Measurements from ENCODE around the gene DNASE2. TPM values are rescaled to one million over a fixed set of nuclear protein-coding genes. Genes with fewer than 3 reads are reported as not detected.

DNASE2 gene
- total RNA-seq, 1 experiment from 2014 or later: 23.8 TPM

- no peak overlapping the region for H3K14ac ChIP-seq (ENCODE audit: insufficient read depth, low read length)
- no peak overlapping the region for H4K5ac ChIP-seq (ENCODE audit: insufficient read length, low read depth, low read length)
- no peaks in the 10 kb centered on the region for H3K27me3 ChIP-seq (ENCODE audit: insufficient read depth, low read length)
- no peak overlapping the region for H2BK120ac ChIP-seq (ENCODE audit: low read depth, low read length, poor library complexity, severe bottlenecking)
- no peaks in the 10 kb centered on the region for H4K20me1 ChIP-seq (ENCODE audit: control insufficient read depth, insufficient read depth, insufficient read length)
- no peak for TF ChIP-seq CTCF (conservative IDR thresholded peaks at IDR 0.05)
- H3K79me2 ChIP-seq (ENCODE audit: insufficient read depth, low read length): no peaks in the 10 kb centered on the region; the same call in 1 of the 2 replicates
- no peak for DNase-seq
- no peak overlapping the region for H4K8ac ChIP-seq (replicated peaks; ENCODE audit: insufficient read length, low read depth, low read length)
- H3K56ac ChIP-seq (ENCODE audit: insufficient read length, low read depth, low read length): no peak overlapping the region
- WGBS (ENCODE audit: extremely low coverage, insufficient read length, low lambda C conversion rate): no CpG with 5 or more reads among the region's 5 CpGs
- H3K4me1 ChIP-seq (ENCODE audit: insufficient read depth, low read length): no peaks in the 10 kb centered on the region
- no peak overlapping the region for H3K4me2 ChIP-seq (ENCODE audit: insufficient read depth, insufficient read length, low read length)
- no peak overlapping the region for H3K18ac ChIP-seq (ENCODE audit: insufficient read length, low read depth, low read length)
- no peak overlapping the region for H3K23ac ChIP-seq (ENCODE audit: insufficient read length, low read depth, low read length)
- Mint-ChIP-seq H3K27ac (no peak overlapping the region), H3K27me3 (ENCODE audit: low read depth) (peaks cover 6% of the 10 kb centered on the region), H3K9me3 (no peaks in the 10 kb centered on the region; a peak in 1 of 5 replicates), H3K4me3 (peak overlapping the region; percentile 31 to 63; a peak in 1 of 5 replicates), H3K36me3 (ENCODE audit: insufficient read depth in 1 of 3, low read depth in 3 of 3) (peaks cover 22 to 41% (median 37%) of the 10 kb centered on the region in 3 experiments; a peak in 6 of 7 replicates), H3K4me1 (peaks cover 5 to 15% of the 10 kb centered on the region in 2 experiments)
- H3K9ac ChIP-seq (ENCODE audit: extremely low read depth, insufficient read length, low read length): no peak overlapping the region
- no peak overlapping the region for H2AFZ ChIP-seq (ENCODE audit: low read length)
- H2BK15ac ChIP-seq (ENCODE audit: low read depth, low read length): no peak overlapping the region
- no peak overlapping the region for H3K27ac ChIP-seq (ENCODE audit: insufficient read length, low read depth, low read length)
- H2AK5ac ChIP-seq (ENCODE audit: insufficient read length, low read length): no peak overlapping the region
- H4K91ac ChIP-seq (ENCODE audit: insufficient read length, low read depth, low read length): no peak overlapping the region
- no peaks in the 10 kb centered on the region for H3K9me3 ChIP-seq (ENCODE audit: control insufficient read depth, low read depth, low read length)
- H3K4ac ChIP-seq (ENCODE audit: low read depth, low read length): no peak overlapping the region
- H2BK20ac ChIP-seq (ENCODE audit: low read depth, low read length, poor library complexity, severe bottlenecking): no peak overlapping the region
- no peak overlapping the region for H3T11ph ChIP-seq (ENCODE audit: low read length)
- no peaks in the 10 kb centered on the region for H3K79me1 ChIP-seq (ENCODE audit: insufficient read depth, low read depth, low read length, poor library complexity, severe bottlenecking)
- H3K23me2 ChIP-seq (ENCODE audit: insufficient read length, low read depth, low read length, poor library complexity, severe bottlenecking): peaks cover 9% of the 10 kb centered on the region
- H2BK12ac ChIP-seq (ENCODE audit: insufficient read length, low read depth, low read length): no peak overlapping the region
- no peak overlapping the region for H2BK5ac ChIP-seq (ENCODE audit: insufficient read length, low read length)
Measured at GRCh38 chr19:12893582-12893981, 12.3 kb upstream of the DNASE2 start.

Measured in H9 (cell line).